Esophagus squamous epithelium (tissue), 5 donors: ENCODE data around the gene CLCN4. TPM values are rescaled to one million over a fixed set of nuclear protein-coding genes. Genes with fewer than 3 reads are reported as not detected.

Source experiments
- DNase-seq: peaks from one replicate; lab custom pipeline; 2025; lab: John Stamatoyannopoulos, UW
- H3K27ac ChIP-seq, 4 donors: fragments of 200-600 bp; sonication (generic); one replicate each; pipeline ENCODE4 v1.5.1; 2016 to 2019; ENCODE audit warnings: mild to moderate bottlenecking in 1 of 4
- H3K27me3 ChIP-seq, 4 donors: fragments of 200-600 bp; sonication (generic); 1 replicate in 3 of 4; 2 replicates in 1 of 4; pipeline versions ENCODE4 v1.5.1 to v1.6.0; 2017 to 2021; ENCODE audit warnings: antibody characterized with exemption in 1 of 4
- H3K36me3 ChIP-seq, 3 donors: fragments of 200-600 bp; sonication (generic); one replicate each; pipeline ENCODE4 v1.5.1; 2016 to 2019
- H3K4me1 ChIP-seq, 3 donors: fragments of 200-600 bp; sonication (generic); one replicate each; pipeline ENCODE4 v1.5.1; 2017 to 2019
- H3K4me3 ChIP-seq, 4 donors: fragments of 200-600 bp; sonication (generic); 1 replicate in 3 of 4; 2 replicates in 1 of 4; pipeline ENCODE4 v1.5.1; 2016 to 2019; ENCODE audit warnings: mild to moderate bottlenecking in 2 of 4, moderate library complexity in 1 of 4
- H3K9me3 ChIP-seq, 3 donors: fragments of 200-600 bp; sonication (generic); one replicate each; pipeline ENCODE4 v1.5.1; 2016 to 2019
- POLR2A ChIP-seq, 4 donors: fragments of 450-650 bp; IDR thresholded peaks; one replicate each; pipeline ENCODE4 v1.6.1; 2017; ENCODE audit warnings: antibody characterized with exemption in 4 of 4, mild to moderate bottlenecking in 4 of 4, moderate library complexity in 3 of 4
- WGBS, 2 donors: methylation state at CpG; one replicate each; pipeline ENCODE4 v1.1.5; 2018; 5-methylcytosine and 5-hydroxymethylcytosine counted together
- intact Hi-C: fragments of 100-400 bp; cut with DNase I; formaldehyde crosslinking; loops from one replicate; pipeline ENCODE4 v1.15.0; 2022
- total RNA-seq, 4 donors: library from RNA; depleted of rRNA; stranded (reverse); fragments of >200 nt; gene quantifications; one replicate each; pipeline ENCODE4 v1.1.0, GENCODE V29; 2016
- TF ChIP-seq, protein P1 (sequence below), 6 experiments: fragments of 450-650 bp in 4 of 6; fragments of 200-600 bp in 2 of 6; sonication (generic) in 2 of 6; IDR thresholded peaks; one replicate each; pipeline ENCODE4 v1.5.1; 2016 to 2019; ENCODE audit warnings: antibody characterized with exemption in 6 of 6, mild to moderate bottlenecking in 4 of 6, moderate library complexity in 4 of 6
- donor health status: DM: yes; HTN: yes; CAD: no.

Gene CLCN4
- total RNA-seq, 4 donors from 2014 or later = 0.04 to 3.1 (median 0.53) TPM

DNA sequence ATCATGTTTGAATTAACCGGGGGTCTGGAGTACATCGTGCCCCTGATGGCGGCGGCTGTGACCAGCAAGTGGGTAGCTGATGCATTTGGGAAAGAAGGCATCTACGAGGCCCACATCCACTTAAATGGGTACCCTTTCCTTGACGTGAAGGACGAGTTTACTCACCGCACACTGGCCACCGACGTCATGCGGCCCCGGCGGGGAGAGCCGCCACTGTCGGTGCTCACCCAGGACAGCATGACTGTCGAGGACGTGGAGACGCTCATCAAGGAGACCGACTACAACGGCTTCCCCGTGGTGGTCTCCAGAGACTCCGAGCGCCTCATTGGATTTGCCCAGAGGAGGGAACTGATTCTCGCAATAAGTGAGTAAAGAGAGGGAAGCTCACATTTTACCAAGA, 56.9 kb downstream of the CLCN4 start:
- Histone ChIP-seq H3K27ac (no peak overlapping the region), H3K4me1 (no peaks in the 10 kb centered on the region), H3K27me3 (no peaks in the 10 kb centered on the region), H3K4me3 (no peak overlapping the region), H3K36me3 (no peaks in the 10 kb centered on the region), H3K9me3 (no peaks in the 10 kb centered on the region)
- 92% methylated on average over 19 of the region's 24 CpGs; no CpG with 5 or more reads in 1 of the 2 donors for WGBS, 2 donors
- TF ChIP-seq, protein P1, sequence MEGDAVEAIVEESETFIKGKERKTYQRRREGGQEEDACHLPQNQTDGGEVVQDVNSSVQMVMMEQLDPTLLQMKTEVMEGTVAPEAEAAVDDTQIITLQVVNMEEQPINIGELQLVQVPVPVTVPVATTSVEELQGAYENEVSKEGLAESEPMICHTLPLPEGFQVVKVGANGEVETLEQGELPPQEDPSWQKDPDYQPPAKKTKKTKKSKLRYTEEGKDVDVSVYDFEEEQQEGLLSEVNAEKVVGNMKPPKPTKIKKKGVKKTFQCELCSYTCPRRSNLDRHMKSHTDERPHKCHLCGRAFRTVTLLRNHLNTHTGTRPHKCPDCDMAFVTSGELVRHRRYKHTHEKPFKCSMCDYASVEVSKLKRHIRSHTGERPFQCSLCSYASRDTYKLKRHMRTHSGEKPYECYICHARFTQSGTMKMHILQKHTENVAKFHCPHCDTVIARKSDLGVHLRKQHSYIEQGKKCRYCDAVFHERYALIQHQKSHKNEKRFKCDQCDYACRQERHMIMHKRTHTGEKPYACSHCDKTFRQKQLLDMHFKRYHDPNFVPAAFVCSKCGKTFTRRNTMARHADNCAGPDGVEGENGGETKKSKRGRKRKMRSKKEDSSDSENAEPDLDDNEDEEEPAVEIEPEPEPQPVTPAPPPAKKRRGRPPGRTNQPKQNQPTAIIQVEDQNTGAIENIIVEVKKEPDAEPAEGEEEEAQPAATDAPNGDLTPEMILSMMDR (IDR thresholded peaks at IDR 0.05) = no peak
- TF ChIP-seq POLR2A (IDR thresholded peaks at IDR 0.05) = no peak
- intact Hi-C loops = no loop called here
- no peak for DNase-seq

DNA sequence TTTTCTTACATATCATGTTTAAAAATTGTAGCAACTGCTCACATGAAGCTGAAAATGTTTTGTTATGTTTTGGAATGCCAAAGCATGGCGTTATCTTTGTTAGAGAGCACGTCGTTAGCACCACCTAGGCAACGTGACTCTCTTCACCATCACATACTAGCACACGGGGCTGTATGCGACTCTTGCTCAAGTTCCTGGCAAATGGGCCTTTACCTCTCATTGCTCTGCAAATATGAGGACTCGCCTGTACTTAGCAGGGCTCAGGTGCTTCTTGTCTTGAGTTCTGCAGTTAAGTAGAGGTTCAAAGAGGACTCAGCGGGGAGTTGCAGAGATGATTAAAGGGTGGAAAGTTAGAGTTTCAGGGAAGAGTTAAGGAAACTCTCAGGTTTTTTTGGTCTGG, 59.4 kb downstream of the CLCN4 start:
- no peak for TF ChIP-seq POLR2A (IDR thresholded peaks at IDR 0.05)
- TF ChIP-seq, protein P1 (IDR thresholded peaks at IDR 0.05) = no peak
- Histone ChIP-seq H3K27ac (no peak overlapping the region), H3K4me3 (no peak overlapping the region), H3K4me1 (no peaks in the 10 kb centered on the region), H3K36me3 (no peaks in the 10 kb centered on the region), H3K9me3 (no peaks in the 10 kb centered on the region), H3K27me3 (no peaks in the 10 kb centered on the region)
- DNase-seq = no peak
- 72 to 91% methylated on average over 6 to 8 of the region's 8 CpGs for WGBS, 2 donors
- intact Hi-C loops = no loop called here

- Histone ChIP-seq H3K27me3 (no peaks in the 10 kb centered on the region), H3K4me3 (no peak overlapping the region), H3K4me1 (no peaks in the 10 kb centered on the region), H3K9me3 (no peaks in the 10 kb centered on the region), H3K27ac (no peak overlapping the region), H3K36me3 (no peaks in the 10 kb centered on the region)
- DNase-seq = no peak
- no peak for TF ChIP-seq POLR2A (IDR thresholded peaks at IDR 0.05)
- TF ChIP-seq, protein P1 (IDR thresholded peaks at IDR 0.05) = no peak
- intact Hi-C loops = no loop called here
- 78% methylated on average over 1 of the region's 1 CpG; no CpG with 5 or more reads in 1 of the 2 donors for WGBS, 2 donors
Observed at GRCh38 chrX:10217198-10217597, 60.4 kb downstream of the CLCN4 start.

DNA sequence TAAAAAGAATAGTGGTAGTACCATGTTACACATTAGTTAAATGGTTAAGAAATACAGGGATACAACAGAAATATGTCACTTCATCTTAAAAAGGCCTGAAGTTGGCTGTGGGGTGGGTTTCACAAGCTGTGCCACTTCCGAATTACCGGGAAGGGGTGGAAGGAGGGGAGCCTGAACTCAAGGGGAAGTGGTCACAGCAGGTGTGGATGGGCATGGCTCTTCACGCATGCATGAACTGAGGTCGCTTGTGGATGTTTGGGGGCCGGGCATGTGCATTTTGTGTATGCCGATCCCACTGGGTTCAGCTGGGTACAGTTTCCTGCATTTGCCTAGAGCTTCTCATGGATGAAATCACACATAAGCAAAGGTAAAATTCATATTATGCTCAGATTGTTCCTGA, 64.9 kb downstream of the CLCN4 start:
- Histone ChIP-seq H3K27ac (no peak overlapping the region), H3K4me3 (no peak overlapping the region), H3K4me1 (no peaks in the 10 kb centered on the region), H3K36me3 (no peaks in the 10 kb centered on the region), H3K9me3 (no peaks in the 10 kb centered on the region), H3K27me3 (no peaks in the 10 kb centered on the region)
- no peak for DNase-seq
- TF ChIP-seq, protein P1 (IDR thresholded peaks at IDR 0.05) = no peak
- TF ChIP-seq POLR2A (IDR thresholded peaks at IDR 0.05) = no peak
- WGBS, 2 donors = 63 to 91% methylated on average over 4 to 5 of the region's 6 CpGs
- intact Hi-C loops = no loop called here

- Histone ChIP-seq H3K4me3 (no peak overlapping the region), H3K36me3 (no peaks in the 10 kb centered on the region), H3K4me1 (no peaks in the 10 kb centered on the region), H3K27me3 (no peaks in the 10 kb centered on the region), H3K9me3 (no peaks in the 10 kb centered on the region), H3K27ac (no peak overlapping the region)
- DNase-seq = no peak
- TF ChIP-seq, protein P1 (IDR thresholded peaks at IDR 0.05) = no peak
- no peak for TF ChIP-seq POLR2A (IDR thresholded peaks at IDR 0.05)
- 69% methylated on average over 5 of the region's 12 CpGs; no CpG with 5 or more reads in 1 of the 2 donors for WGBS, 2 donors
- intact Hi-C loops = no loop called here
Observed at GRCh38 chrX:10223276-10223675, 66.5 kb downstream of the CLCN4 start.
